Neural cell (in vitro differentiated cells): ENCODE results near the gene VPS8.

Experiments used
- CTCF ChIP-seq: fragments of 450-650 bp; IDR thresholded peaks from 2 replicates; pipeline ENCODE4 v1.5.1; 2014; ENCODE audit warnings: antibody characterized with exemption, mild to moderate bottlenecking, moderate library complexity; ENCODE audit not compliant: poor library complexity, severe bottlenecking
- EZH2 ChIP-seq: fragments of 200-600, 300-800 bp; shearing (Covaris generic), sonication (generic); IDR thresholded peaks from 2 replicates; pipeline ENCODE4 v1.6.1; 2014; ENCODE audit warnings: antibody characterized with exemption, low read length, borderline replicate concordance, mild to moderate bottlenecking; ENCODE audit not compliant: insufficient read depth, poor library complexity, severe bottlenecking

- TF ChIP-seq CTCF = no peak
- TF ChIP-seq EZH2 = no peak
Measured at GRCh38 chr3:184985586-184985985, 173.6 kb downstream of the VPS8 start.
